DND-41 (cell line): ENCODE measurements around the gene MEIS1.

Experiments
- CTCF ChIP-seq: IDR thresholded peaks from 2 replicates; pipeline ENCODE4 v1.5.1; 2012; ENCODE audit warnings: borderline replicate concordance, low read length, moderate library complexity, mild to moderate bottlenecking; ENCODE audit not compliant: poor library complexity, severe bottlenecking; ENCODE audit errors: extremely low read depth
- EZH2 ChIP-seq: IDR thresholded peaks from 3 replicates; pipeline ENCODE4 v1.6.1; 2012; ENCODE audit warnings: borderline replicate concordance, low read depth, mild to moderate bottlenecking, moderate library complexity, low read length, inconsistent platforms; ENCODE audit not compliant: severe bottlenecking

DNA sequence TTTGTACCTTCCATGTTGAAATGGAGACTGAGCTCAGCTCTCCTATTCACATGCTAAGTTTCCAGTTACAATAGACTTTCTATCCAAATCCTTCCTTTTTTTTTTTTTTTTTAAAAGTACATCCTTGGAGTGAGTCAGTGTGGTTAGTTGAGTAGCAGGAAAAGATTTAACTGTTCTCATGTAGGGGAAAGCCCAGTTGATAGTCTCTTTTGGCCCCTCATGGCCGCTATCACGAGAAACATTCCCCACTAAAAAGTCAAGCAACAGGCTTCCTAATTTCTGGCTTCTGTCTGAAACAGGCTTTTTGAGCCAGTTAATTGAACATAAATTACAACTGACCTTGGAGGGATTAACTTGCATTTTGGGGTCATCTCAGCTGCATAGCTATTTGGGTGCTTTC is 161.3 kb downstream of the MEIS1 start:
- no peak for TF ChIP-seq CTCF
- TF ChIP-seq EZH2: no peak
